ENCODE data around the gene ZNF296.

ZNF296 gene

DNA sequence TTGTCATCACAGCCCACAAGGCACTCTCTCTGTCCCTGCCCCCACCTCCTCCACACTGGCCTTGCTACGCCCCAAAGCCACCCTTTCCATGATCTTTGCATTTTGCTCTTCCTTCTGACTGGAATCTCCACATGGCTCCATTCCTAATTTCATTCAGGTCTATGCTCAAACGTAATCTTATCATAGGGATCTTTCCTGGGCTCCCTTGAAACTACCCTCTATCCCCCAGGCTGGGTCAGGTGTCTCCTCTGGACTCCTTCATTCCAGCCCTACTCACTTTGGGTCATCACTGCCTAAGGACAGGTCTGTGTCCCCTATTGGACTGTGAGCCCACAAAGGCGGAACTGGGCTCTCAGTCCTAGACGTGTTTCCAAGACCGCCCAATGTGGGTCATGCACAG is 5.9 kb upstream of the ZNF296 start:
- no peak for DNase-seq (ENCODE audit: low read depth in 2 of 2)

DNA sequence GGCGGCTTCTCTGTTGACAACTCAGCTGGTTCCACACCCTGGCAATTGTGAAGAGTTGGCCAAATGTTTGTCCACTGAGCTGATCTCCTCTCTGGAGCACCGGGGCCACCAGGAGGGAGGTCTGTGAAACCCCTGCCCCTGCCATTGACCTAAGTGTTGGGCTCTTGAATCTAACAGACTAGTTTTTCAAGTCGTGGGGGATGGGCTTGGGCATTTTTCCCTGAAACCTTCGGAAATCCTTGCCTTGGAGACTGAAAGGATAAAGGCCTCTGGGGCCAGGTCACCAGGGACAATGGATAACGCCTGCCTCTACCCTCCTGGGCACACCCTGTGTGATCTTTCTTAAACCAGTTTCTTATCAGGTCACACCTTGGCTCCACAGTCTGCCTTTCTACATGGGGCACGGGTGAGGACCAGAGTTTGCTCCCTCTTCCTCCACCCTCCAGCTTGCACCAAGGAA is 3.7 kb upstream of the ZNF296 start:
- DNase-seq (ENCODE audit: low read depth in 2 of 2), result no peak

DNA sequence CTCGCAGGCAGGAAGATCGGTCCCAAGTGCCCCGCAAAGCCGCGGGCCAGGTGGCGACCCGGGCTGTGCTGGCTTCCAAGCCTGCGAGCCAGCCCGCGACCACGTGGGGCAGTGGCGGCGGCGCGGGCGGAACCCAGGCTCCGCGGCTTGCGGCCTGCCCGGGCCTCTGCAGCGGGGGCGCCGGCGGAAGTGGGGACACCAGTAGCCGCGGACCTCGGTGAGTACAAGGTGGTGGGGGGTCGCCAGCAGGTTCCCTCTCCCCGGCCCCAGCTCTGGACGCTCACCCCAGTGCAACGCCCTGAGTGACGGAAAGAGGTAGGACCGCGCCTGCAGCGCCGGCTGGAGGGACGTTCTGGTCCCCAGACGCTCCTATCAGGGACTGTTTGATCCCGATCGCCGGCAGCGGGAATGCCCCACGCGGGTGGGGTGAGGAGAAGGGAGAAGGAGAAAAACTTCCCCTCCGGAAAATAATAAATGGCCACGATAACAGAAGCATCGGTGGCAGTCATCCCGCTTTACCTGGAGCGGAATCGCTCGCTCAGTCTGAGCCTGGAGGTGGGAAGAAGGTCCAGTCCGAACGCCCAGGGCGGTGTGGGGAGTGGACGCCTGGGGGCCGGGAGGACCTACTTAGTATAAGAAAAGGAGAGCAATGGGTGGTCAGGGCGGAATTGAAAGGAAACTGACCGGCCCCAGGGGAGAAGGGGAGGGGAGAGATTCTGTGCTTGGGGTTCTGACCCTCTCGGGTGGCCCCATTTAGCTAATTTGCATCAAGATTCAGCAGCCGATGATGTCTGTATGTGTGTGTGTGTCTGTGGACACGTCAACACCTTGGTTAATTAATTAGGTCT is 3.0 kb upstream of the ZNF296 start, which contains the start of gene GEMIN7:
Gene GEMIN7, plus strand, starts transcription at position 198 of the 848 bp plus-strand sequence. CDS start 10,855 bp downstream, outside the sequence.
- peak; percentile 54 to 55 for DNase-seq (ENCODE audit: low read depth in 2 of 2)

DNA sequence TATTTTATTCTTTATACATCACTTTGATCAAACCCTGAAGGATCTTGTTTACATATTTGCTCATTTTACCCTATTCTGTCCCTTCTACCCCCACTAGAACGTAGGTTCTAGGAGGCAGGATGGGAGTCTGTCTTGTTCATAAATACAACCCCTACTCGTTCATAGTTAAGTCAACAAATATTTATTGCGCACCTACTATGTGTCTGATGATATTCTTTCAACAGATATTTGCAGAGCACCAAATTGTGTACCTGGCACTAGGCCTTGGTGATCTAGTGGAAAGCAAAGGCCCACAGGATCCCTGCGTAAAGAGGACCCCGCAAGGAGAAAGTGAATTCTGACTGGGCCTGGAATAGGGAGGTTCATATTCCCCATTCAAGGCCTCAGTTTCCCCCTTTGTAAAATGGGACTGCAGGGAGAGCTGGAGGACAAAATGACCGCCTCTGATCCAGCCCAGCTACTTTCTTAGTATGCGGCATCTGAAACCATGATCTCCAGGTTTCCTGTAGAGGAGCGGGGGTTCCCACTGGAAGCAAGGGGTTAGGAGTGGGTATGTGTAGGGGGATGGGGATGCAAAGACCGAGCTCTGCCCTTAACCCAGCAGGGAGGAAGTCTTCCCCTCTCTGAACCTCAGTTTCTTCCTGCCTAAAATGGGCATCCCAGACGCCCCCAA is 2.2 kb upstream of the ZNF296 start:
- no peak for DNase-seq (ENCODE audit: low read depth in 2 of 2)

DNA sequence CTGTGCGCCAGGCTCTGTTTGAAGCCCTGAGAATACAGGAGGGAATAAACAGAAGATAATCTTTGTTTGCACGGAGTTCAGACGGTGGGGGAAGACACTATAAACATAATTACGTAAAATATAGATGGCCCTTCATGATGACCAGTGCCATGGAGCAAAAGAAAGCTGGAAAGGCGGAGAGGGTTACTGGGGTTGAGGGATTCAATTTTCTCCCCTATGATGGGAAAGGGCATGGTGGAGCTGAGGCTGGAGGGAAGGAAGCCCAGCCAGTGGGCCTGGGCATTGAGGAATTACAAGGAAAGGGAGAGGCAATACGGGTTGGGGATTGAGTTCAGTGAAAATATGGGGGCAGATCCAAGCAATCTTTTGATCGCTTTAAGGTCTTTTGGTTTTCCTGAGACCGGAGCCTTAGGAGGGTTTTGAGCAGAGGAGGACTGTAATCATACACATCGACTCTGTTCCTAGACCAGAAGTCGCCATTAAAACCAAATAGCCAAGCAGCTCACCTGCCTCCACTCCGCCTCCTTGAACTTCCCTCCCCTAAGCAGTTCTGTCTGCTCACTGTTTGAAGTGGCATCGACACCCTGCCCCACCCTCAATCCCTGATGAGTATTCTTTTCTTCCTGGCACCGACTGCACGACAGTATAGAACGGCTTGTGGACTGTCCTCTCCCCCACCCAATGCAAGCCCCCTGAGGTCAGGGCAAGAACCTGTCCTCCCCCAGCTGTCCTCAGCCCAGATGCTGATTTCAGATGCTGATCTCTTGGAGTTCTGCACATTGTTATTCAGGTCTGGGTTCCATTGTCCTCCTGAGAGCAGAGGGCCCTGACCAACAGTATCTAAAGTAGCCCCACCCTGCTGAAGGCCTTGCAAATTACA is 813 bp upstream of the ZNF296 start:
- no peak for DNase-seq (ENCODE audit: low read depth in 2 of 2)

DNA sequence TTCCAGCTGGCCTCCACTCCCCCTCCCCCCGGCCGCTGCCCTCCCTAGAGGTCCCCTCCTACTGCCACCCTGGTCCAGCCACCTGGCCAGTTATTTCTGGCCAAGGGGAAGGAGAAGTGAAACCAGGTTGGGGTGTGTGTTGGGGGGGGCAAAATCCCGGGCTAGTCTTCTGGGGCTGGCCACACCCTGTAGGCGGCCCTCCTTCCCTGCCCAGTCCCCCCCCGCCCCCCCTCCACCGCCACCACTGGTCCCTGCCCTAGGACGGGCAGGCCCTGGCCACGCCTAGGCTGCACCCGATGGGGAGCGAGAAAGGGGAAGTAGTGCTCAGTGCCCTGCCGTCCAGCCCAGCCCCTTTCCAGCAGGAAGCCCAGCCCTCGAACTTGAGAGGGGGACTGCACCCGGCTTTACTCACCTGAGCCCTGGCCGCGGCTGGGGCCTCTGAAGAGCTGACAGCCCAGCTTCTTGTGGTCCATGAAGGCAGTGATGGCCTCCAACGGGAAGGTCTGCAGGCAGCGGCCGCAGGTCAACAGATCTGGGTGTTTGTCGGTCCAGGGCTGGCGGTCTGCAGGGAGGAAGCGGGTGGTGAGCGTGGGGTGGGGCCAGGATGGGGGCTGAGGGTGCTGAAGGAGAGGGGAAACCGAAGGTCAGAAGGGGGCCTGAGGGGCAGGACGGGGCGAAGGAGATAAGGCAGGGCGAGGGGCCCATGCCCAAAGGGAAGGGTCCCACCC is 813 bp downstream of the ZNF296 start:
- no peak for DNase-seq (ENCODE audit: low read depth in 2 of 2)

DNA sequence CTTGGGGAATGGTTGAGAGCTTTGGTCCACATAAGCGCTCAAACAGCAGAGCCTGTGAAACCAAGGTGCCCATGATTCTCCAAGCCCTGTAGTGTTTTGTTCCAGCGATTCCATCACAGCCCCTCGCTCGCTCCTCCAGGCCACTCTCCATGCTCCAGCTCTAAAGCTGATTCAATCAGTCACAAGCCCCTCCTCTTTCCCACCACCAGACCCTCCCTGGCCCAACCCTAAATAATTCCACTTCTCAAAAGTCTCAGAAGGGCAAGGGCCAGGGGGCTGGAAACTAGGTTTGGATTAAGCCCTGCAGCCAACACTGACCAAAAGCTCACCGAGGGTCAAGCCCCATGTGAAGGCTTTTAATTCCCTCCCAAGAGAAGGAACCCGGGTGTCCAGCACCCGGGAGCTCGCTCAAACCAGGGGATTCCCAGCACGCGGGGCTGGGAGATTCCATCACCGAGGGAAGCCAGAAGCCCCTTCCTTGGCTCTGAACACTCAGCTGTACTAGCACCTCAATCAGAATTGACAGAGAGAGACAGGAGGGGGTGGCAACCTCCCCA is 1.5 kb downstream of the ZNF296 start:
- DNase-seq (ENCODE audit: low read depth in 2 of 2), result no peak

DNA sequence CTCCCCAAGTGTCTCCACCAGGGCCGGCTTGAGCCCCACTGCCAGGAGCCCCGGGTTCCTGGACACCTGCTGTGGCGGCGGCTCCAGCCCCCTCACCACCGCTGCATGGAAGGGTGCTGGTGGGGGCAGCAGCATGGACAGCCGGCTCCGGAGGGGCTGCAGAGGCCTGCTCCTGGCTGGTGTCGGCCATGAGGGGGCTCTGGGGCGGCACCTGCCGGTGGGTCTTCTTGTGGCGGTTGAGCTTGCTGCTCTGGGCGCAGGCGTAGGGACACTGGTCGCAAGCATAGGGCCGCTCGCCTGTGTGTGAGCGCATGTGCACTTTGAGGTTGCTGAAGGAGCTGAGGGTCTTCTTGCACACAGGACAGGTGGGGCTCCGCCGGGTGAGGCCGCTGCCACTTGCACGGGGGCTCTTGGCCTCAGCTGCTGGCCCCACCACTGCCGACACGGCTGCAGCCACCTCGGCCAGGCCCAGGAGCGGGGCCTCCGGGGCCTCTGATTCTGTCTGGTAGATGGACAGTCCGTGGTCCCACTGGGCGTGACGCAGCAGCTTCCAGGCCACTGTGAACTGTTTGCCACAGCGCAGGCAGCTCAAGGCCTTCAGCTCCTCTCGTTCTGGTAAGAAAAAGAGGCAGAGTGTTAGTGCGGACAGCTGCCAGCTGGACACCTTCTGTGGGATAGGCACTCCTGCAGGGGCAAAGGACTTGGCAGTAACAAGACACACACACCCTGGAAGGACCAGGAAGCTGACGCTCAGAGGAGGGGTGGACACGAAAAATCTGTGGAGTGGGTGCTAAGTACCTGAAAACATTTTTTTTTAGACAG is 4.1 kb downstream of the ZNF296 start:
- DNase-seq (ENCODE audit: low read depth in 2 of 2), result no peak

DNA sequence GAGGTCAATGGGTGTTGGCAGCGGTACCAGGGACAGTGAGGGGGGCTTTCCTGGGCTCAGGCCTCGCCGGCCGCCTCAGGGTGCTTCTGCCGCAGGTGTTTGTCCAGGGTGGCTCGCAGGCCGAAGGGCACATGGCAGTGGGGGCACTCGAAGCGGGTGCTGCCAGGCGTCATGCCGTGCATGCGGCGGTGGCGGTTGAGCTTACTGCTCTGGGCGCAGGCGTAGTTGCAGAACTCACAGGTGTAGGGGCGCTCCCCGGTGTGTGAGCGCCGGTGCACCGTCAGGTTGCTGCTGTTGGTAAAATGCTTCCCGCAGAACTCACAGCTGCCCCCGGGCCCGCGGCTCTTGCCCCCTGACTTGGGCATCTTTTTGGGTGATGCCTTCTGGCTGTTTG is 4.7 kb downstream of the ZNF296 start:
- no peak for DNase-seq (ENCODE audit: low read depth in 2 of 2)

DNA sequence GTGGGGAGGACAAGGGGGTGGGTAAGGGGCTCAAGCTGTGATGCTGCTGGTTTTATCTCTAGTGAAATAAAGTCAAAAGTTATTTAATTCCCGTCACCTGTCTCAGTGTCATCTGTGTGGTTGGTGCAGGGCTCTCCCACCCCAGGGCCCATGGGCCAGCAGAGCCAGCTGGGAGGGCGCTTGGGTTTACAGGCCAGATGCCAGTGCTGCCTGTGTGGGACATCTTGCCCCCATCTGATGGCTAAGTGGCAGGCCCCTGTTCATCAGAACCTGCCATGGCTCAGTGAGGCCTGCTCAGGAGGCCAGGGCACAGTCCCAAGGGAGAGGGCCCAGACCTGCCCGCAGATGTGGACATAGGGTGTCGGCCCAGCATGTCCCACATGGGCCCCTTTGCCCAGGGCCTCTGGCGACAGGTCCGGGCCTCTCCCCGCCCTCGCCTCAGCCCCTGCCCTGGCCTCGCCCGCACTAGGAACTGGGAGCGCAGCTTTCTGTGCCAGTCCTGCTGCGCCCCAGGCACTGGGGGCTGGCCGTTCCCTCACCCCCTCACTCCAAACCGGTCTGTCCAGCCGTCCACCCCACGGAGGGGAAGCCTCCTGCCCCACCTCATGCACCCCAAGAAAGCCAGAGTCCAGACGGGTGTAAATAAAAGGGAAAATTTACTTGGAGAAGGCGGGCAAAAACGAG is 5.3 kb downstream of the ZNF296 start:
- DNase-seq (ENCODE audit: low read depth in 2 of 2), result no peak

DNA sequence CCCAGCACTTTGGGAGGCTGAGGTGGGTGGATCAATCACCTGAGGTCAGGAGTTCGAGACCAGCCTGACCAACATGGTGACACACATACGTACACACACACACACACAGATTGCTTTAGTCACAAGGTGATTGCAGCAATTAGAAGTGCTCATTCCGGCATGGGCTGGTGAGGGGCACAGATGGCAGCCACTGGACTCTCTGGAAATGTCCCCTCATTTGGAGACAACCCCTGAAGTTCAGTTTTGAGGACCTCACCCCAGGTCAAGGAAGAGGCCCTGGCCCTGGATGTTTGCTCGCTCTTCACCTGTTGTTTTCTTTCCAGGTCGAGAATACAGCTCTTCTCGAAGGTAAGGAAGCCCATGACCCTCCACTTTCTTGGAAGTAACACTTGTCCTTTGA is 6.1 kb downstream of the ZNF296 start:
- DNase-seq (ENCODE audit: low read depth in 2 of 2), result no peak

DNA sequence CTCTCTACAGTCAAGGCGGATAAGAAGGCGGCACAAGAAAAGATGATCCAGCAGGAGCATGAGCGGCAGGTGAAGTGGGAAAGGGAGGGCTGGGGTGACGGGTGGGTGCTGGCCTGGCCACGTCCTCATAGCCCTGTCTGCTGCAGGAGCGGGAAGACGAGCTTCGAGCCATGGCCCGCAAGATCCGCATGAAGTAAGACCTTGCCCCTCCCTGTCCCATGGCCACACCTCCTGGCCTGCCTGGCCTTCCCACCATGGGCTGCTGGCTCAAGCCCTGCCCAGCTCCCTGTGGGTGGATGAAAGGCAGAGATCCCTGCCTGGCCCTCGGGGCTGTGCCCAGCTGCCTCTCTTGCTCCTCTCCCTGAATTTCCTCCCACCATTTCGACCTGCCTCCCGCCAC is 7.2 kb downstream of the ZNF296 start:
- DNase-seq (ENCODE audit: low read depth in 2 of 2), result no peak

DNA sequence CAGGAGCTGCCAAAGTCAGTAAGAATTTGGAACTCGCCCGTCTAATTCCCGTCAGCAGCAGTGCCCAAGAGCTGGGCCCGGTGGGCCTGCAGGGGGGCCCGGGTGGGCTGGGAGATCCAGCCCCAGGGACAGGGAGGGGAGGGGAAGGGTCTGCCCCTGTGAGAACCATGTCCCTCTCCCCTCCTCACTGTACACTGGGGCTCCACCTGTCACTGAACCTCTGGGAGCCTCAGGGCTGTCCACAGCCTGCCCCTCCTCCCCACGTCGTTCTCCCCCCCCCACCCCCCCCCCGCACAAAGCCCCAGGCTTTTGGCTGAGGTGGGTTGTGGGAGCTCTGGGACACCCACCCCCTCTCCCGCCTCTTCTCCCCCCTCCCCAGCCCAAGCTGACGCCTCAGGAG is 8.2 kb downstream of the ZNF296 start:
- DNase-seq (ENCODE audit: low read depth in 2 of 2), result no peak

DNA sequence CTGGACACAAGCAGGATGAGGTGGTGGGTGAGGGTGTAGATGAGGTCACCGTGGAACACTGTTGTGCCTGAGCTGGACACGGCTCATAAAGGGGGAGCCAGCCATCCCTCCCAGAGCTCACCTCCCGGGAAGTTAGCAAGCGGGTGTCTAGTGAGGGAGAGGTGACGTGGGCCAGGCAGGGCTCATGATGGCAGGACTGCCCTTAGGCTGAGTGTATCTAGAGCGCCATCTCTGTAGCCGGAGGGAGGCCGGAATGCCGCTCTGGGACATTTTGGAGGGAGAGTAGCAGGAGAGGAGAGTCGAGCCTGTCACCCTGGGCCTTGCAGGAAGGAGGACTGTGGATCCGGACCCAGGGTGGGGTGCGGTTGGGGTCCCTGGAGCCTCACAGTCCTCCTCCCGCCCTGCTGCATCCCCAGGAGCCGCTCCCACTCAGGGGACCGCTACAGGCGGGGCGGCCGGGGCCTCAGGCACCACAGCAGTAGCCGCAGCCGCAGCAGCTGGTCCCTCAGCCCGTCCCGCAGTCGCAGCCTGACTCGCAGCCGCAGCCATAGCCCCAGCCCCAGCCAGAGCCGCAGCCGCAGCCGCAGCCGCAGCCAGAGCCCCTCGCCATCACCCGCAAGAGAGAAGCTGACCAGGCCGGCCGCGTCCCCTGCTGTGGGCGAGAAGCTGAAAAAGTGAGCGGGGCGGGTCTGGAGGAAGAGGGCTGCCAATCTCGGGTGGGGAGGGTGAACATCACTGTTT is 9.2 kb downstream of the ZNF296 start:
- DNase-seq (ENCODE audit: low read depth in 2 of 2), result no peak

DNA sequence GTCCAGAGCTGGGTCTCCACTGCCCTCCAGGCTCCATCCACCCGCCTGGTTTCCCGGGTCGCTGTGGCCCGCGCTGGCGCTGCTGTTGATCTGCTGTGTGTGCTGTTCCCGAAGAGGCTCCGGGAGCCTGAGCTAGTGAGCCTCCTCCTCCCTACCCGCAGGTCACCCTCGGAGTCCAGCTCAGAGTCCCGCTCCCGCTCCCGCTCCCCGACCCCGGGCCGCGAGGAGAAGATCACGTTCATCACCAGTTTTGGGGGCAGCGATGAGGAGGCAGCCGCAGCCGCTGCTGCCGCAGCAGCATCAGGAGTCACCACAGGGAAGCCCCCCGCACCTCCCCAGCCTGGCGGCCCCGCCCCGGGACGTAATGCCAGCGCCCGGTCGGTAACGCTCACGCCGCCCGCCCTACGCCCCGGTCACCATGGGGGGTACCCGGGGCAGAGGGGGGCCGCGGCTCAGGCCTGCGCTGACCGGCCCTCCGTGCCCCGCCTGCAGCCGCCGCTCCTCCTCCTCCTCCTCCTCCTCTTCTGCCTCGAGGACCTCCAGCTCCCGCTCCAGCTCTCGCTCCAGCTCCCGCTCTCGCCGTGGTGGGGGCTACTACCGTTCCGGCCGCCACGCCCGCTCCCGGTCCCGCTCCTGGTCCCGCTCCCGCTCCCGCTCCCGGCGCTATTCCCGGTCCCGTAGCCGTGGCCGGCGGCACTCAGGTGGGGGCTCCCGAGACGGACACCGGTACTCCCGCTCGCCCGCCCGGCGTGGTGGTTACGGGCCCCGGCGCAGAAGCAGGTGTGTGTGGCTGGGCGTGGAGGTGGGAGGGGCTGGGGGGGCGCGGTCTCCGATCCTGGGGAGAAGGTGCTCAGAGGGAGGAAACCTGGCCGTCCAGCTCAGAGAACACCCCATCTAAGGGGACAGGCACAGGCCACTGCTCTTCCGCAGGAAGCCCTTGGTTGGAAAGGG is 12.2 kb downstream of the ZNF296 start:
- no peak for DNase-seq (ENCODE audit: low read depth in 2 of 2)

DNA sequence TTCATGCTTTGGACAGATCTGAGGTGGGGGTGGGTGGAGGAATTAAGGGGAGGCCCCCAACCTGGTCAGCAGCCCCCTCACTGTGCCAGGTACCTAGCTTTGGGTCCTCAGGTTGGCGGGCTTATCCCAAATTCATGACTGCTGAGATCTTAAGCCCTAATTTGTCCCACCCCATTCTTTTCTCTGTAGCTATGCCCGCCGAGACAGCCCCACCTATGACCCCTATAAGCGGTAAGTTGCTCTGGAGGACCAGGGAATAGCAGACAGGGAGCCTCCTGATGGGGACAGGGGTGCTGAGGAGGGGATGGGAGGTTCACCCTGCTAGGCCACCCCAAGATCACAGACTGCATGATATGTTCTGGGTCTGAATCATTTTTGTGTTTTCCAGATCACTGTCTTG is 14.3 kb downstream of the ZNF296 start:
- DNase-seq (ENCODE audit: low read depth in 2 of 2), result no peak

DNA sequence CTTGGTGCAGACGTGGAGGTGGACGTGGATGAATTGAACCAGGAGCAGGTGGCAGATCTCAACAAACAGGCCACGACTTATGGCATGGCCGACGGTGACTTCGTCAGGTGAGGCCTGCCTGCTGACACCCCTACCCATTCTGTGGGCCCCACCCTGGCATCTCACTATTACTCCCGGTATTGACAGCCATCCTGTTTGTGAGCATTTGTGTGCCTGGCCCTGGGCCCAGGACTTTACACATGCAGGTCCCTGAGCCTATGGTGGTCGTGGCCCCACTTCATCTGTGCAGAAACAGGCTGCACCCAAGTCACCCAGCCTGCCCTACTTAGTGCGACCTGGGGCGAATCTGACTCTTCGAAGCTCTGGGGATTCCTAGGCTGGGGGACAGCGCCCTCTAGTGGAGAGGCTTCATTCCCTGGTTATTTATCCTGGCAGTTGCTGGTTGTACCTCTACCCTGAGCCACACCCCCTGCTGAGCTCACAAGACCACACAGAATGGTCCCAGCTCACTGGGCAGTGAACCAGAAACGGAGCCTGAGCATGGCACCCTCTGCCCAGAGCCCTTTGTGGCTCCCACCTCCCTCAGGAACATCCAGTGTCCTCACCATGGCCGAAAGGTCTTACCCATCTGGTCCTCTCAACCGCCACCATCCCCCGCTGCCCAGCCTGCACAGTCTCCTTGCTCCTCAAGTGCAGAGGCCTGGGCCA is 16.9 kb downstream of the ZNF296 start:
- DNase-seq (ENCODE audit: low read depth in 2 of 2), result peak; percentile 66 to 68
